HepG2 (cell line): ENCODE data around the gene NRL. TPM values are rescaled to one million over a fixed set of nuclear protein-coding genes. Genes with fewer than 3 reads are reported as not detected.

ENCODE experiments used
- FOXM1 ChIP-seq: sonication (generic); formaldehyde crosslinking; IDR thresholded peaks from 2 replicates; pipeline ENCODE4 v1.5.0; 2020; ENCODE audit warnings: missing genetic modification reagents
- KDM5A ChIP-seq: fragments of 200-600 bp; sonication (generic); IDR thresholded peaks from 2 replicates; pipeline ENCODE4 v1.7.0; 2018; ENCODE audit warnings: antibody characterized with exemption, mild to moderate bottlenecking, low read length, borderline replicate concordance
- KLF12 ChIP-seq: sonication (generic); formaldehyde crosslinking; IDR thresholded peaks from 2 replicates; pipeline ENCODE4 v1.4.0; 2020; ENCODE audit warnings: missing genetic modification reagents, borderline replicate concordance
- KMT2B ChIP-seq: IDR thresholded peaks from 2 replicates; pipeline ENCODE4 v1.6.1; 2016; ENCODE audit warnings: missing genetic modification reagents, missing compliant biosample characterization
- MXD4 ChIP-seq: IDR thresholded peaks from 2 replicates; pipeline ENCODE4 v1.6.1; 2016; ENCODE audit warnings: mild to moderate bottlenecking, missing biosample characterization, missing genetic modification reagents
- NFIC ChIP-seq: IDR thresholded peaks from 2 replicates; pipeline ENCODE4 v1.6.1; 2012; ENCODE audit warnings: mild to moderate bottlenecking, low read length, inconsistent platforms
- NRL ChIP-seq: sonication (generic); formaldehyde crosslinking; IDR thresholded peaks from 2 replicates; pipeline ENCODE4 v1.5.0; 2020; ENCODE audit warnings: missing genetic modification reagents, mild to moderate bottlenecking, moderate library complexity, borderline replicate concordance
- PCBP2 ChIP-seq: fragments of 200-400 bp; formaldehyde crosslinking; optimal IDR thresholded peaks from 2 replicates; pipeline ENCODE3; 2018; ENCODE audit warnings: low read length, low read depth; ENCODE audit not compliant: poor library complexity, severe bottlenecking
- PHF8 ChIP-seq: sonication (generic); formaldehyde crosslinking; IDR thresholded peaks from 2 replicates; pipeline ENCODE4 v1.5.0; 2020; ENCODE audit warnings: missing genetic modification reagents
- SKI ChIP-seq: fragments of 450-650 bp; IDR thresholded peaks from one replicate; pipeline ENCODE4 v1.6.1; 2018; ENCODE audit warnings: mild to moderate bottlenecking; ENCODE audit not compliant: partially characterized antibody
- STAG1 ChIP-seq: sonication (generic); formaldehyde crosslinking; IDR thresholded peaks from 2 replicates; pipeline ENCODE4 v1.4.0; 2020; ENCODE audit warnings: missing genetic modification reagents
- TAF1 ChIP-seq: sonication (generic); formaldehyde crosslinking; IDR thresholded peaks from 2 replicates; pipeline ENCODE4 v1.4.0; 2020; ENCODE audit warnings: missing genetic modification reagents
- TMF1 ChIP-seq: sonication (generic); formaldehyde crosslinking; IDR thresholded peaks from 2 replicates; pipeline ENCODE4 v1.8.1; 2022; ENCODE audit warnings: low read depth, missing genetic modification reagents
- ZFP82 ChIP-seq: sonication (generic); formaldehyde crosslinking; IDR thresholded peaks from 2 replicates; pipeline ENCODE4 v1.5.1; 2020; ENCODE audit warnings: mild to moderate bottlenecking, missing genetic modification reagents, borderline replicate concordance
- ZNF292 ChIP-seq: sonication (generic); formaldehyde crosslinking; IDR thresholded peaks from 2 replicates; pipeline ENCODE4 v1.8.1; 2022; ENCODE audit warnings: mild to moderate bottlenecking, low read depth, missing genetic modification reagents, borderline replicate concordance
- ZNF510 ChIP-seq: sonication (generic); formaldehyde crosslinking; IDR thresholded peaks from 2 replicates; pipeline ENCODE4 v1.4.0; 2020; ENCODE audit warnings: low read depth, mild to moderate bottlenecking, missing genetic modification reagents
- ZNF7 ChIP-seq: IDR thresholded peaks from 2 replicates; pipeline ENCODE4 v1.6.1; 2016; ENCODE audit warnings: missing biosample characterization, missing genetic modification reagents
- polyA plus RNA-seq, 8 experiments: library from polyadenylated mRNA; depleted of rRNA in 3 of 8; stranded (reverse) in 7 of 8; unstranded in 1 of 8; fragments of >200 nt; fragmentation: Illumina TruSeq in 4 of 8; extraction: Trizol in 4 of 8; gene quantifications; 2 replicates each; pipeline versions ENCODE4 v1.2.1 to v1.2.3, GENCODE V29; 2011 to 2016; ENCODE audit warnings: low read depth in 4 of 8, missing spikeins in 1 of 8, mixed read lengths in 1 of 8; ENCODE audit not compliant: insufficient read depth in 1 of 8
- total RNA-seq, 5 experiments: library from RNA; depleted of rRNA; stranded (reverse); fragments of >200 nt; fragmentation: Illumina TruSeq; extraction: Trizol; gene quantifications; 2 replicates each; pipeline ENCODE4 v1.2.3, GENCODE V29; 2016; ENCODE audit warnings: low read depth in 1 of 5
- TF ChIP-seq, protein P1 (sequence below): IDR thresholded peaks from 2 replicates; pipeline ENCODE4 v1.6.1; 2016; ENCODE audit warnings: mild to moderate bottlenecking
- TF ChIP-seq, protein P2 (sequence below): sonication (generic); formaldehyde crosslinking; IDR thresholded peaks from 2 replicates; pipeline ENCODE4 v1.4.0; 2020; ENCODE audit warnings: missing genetic modification reagents
- TF ChIP-seq, protein P3 (sequence below), 2 experiments: sonication (generic) in 1 of 2; formaldehyde crosslinking in 1 of 2; IDR thresholded peaks; 2 replicates each; pipeline versions ENCODE4 v1.4.0 to v1.6.1; 2018 to 2020; ENCODE audit warnings: missing genetic modification reagents in 2 of 2, borderline replicate concordance in 1 of 2, low read depth in 1 of 2, mild to moderate bottlenecking in 1 of 2, missing biosample characterization in 1 of 2

NRL gene
- total and polyA plus RNA-seq, 2 of the 13 experiments (the other 11 are each of a cell fraction or from before 2014, with no cell fraction given), result 2.5 to 4.7 TPM

DNA sequence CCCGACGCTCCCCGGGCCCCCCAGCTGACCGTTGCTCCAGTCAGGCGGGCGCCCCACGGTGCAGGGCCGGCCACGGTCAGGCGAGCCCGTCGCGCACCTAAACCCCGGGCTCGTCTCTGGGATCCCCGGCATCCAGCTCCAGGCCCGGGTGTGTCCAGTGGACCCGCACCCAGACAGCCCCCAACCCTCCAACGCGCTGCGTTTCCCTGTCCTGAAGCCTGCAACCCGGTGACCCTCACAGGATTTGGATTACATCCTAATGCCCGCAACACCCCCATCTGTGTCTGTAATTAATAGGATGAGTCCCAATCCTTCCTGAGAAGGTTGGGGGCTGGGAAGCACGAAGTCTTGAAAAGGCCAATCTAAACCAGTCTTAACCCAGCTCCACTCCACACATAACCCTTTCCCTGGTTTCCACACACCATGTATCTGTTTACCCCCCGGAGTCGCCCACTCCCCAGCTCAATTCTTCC lies 33.0 kb downstream of the NRL start (continued):
- TF ChIP-seq, protein P1, sequence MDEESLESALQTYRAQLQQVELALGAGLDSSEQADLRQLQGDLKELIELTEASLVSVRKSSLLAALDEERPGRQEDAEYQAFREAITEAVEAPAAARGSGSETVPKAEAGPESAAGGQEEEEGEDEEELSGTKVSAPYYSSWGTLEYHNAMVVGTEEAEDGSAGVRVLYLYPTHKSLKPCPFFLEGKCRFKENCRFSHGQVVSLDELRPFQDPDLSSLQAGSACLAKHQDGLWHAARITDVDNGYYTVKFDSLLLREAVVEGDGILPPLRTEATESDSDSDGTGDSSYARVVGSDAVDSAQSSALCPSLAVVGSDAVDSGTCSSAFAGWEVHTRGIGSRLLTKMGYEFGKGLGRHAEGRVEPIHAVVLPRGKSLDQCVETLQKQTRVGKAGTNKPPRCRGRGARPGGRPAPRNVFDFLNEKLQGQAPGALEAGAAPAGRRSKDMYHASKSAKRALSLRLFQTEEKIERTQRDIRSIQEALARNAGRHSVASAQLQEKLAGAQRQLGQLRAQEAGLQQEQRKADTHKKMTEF (CRISPR knock-in tag), result 0 out of 2 replicates have a peak, but pooled peaks have one; percentile 43
- 0 out of 2 replicates have a peak, but pooled peaks have one; percentile 16 for TF ChIP-seq TAF1
- TF ChIP-seq STAG1, result no peak; the same call in 1 of the 2 replicates
- no peak; the same call in none of the 2 replicates for TF ChIP-seq ZNF510
- TF ChIP-seq FOXM1 (CRISPR knock-in tag), result 0 out of 2 replicates have a peak, but pooled peaks have one; percentile 14
- peak; percentile 16 for TF ChIP-seq PHF8 (CRISPR knock-in tag)
- no peak for TF ChIP-seq SKI
- TF ChIP-seq PCBP2, result no peak
- no peak for TF ChIP-seq TMF1 (CRISPR knock-in tag)
- peak; percentile 43; the same call in 1 of the 2 replicates for TF ChIP-seq NRL (CRISPR knock-in tag)
- TF ChIP-seq ZFP82 (CRISPR knock-in tag), result no peak
- TF ChIP-seq KDM5A, result no peak
- peak; percentile 2; the same call in 1 of the 2 replicates for TF ChIP-seq ZNF292 (CRISPR knock-in tag)
- TF ChIP-seq KMT2B (CRISPR knock-in tag), result 0 out of 2 replicates have a peak, but pooled peaks have one; percentile 11
- TF ChIP-seq, protein P2, sequence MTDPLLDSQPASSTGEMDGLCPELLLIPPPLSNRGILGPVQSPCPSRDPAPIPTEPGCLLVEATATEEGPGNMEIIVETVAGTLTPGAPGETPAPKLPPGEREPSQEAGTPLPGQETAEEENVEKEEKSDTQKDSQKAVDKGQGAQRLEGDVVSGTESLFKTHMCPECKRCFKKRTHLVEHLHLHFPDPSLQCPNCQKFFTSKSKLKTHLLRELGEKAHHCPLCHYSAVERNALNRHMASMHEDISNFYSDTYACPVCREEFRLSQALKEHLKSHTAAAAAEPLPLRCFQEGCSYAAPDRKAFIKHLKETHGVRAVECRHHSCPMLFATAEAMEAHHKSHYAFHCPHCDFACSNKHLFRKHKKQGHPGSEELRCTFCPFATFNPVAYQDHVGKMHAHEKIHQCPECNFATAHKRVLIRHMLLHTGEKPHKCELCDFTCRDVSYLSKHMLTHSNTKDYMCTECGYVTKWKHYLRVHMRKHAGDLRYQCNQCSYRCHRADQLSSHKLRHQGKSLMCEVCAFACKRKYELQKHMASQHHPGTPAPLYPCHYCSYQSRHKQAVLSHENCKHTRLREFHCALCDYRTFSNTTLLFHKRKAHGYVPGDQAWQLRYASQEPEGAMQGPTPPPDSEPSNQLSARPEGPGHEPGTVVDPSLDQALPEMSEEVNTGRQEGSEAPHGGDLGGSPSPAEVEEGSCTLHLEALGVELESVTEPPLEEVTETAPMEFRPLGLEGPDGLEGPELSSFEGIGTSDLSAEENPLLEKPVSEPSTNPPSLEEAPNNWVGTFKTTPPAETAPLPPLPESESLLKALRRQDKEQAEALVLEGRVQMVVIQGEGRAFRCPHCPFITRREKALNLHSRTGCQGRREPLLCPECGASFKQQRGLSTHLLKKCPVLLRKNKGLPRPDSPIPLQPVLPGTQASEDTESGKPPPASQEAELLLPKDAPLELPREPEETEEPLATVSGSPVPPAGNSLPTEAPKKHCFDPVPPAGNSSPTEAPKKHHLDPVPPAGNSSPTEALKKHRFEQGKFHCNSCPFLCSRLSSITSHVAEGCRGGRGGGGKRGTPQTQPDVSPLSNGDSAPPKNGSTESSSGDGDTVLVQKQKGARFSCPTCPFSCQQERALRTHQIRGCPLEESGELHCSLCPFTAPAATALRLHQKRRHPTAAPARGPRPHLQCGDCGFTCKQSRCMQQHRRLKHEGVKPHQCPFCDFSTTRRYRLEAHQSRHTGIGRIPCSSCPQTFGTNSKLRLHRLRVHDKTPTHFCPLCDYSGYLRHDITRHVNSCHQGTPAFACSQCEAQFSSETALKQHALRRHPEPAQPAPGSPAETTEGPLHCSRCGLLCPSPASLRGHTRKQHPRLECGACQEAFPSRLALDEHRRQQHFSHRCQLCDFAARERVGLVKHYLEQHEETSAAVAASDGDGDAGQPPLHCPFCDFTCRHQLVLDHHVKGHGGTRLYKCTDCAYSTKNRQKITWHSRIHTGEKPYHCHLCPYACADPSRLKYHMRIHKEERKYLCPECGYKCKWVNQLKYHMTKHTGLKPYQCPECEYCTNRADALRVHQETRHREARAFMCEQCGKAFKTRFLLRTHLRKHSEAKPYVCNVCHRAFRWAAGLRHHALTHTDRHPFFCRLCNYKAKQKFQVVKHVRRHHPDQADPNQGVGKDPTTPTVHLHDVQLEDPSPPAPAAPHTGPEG, result peak; percentile 70; the same call in 1 of the 2 replicates
- 0 out of 2 replicates have a peak, but pooled peaks have one; percentile 9 for TF ChIP-seq MXD4
- TF ChIP-seq KLF12 (CRISPR knock-in tag), result peak; percentile 20; the same call in 1 of the 2 replicates
- no peak for TF ChIP-seq ZNF7 (CRISPR knock-in tag)
- TF ChIP-seq, protein P3, sequence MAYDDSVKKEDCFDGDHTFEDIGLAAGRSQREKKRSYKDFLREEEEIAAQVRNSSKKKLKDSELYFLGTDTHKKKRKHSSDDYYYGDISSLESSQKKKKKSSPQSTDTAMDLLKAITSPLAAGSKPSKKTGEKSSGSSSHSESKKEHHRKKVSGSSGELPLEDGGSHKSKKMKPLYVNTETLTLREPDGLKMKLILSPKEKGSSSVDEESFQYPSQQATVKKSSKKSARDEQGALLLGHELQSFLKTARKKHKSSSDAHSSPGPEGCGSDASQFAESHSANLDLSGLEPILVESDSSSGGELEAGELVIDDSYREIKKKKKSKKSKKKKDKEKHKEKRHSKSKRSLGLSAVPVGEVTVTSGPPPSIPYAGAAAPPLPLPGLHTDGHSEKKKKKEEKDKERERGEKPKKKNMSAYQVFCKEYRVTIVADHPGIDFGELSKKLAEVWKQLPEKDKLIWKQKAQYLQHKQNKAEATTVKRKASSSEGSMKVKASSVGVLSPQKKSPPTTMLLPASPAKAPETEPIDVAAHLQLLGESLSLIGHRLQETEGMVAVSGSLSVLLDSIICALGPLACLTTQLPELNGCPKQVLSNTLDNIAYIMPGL (CRISPR knock-in tag; IDR thresholded peaks at IDR 0.05; ENCODE audit: borderline replicate concordance in 1 of 2, low read depth in 1 of 2), result peak in 1 of 2 experiments; percentile 48; a peak in 1 of 4 replicates
- TF ChIP-seq NFIC, result no peak
